Nephron (organoid): ENCODE measurements around the gene SLC7A6.

ENCODE experiments used
- H3K27ac Mint-ChIP-seq, 3 experiments: 2 replicates each; pipeline ENCODE4 v1.8.0; 2020; ENCODE audit warnings: mixed read lengths in 3 of 3, mild to moderate bottlenecking in 2 of 3, moderate library complexity in 1 of 3
- H3K27me3 Mint-ChIP-seq: 2 replicates; pipeline ENCODE4 v1.8.0; 2021; ENCODE audit warnings: low read depth, mild to moderate bottlenecking, moderate library complexity, mixed read lengths
- H3K36me3 Mint-ChIP-seq: 2 replicates; pipeline ENCODE4 v1.8.0; 2020; ENCODE audit warnings: low read depth, mixed read lengths
- H3K4me1 Mint-ChIP-seq: 2 replicates; pipeline ENCODE4 v1.8.0; 2020; ENCODE audit warnings: mixed read lengths
- H3K4me3 Mint-ChIP-seq, 3 experiments: 2 replicates each; pipeline ENCODE4 v1.8.0; 2020; ENCODE audit warnings: mild to moderate bottlenecking in 3 of 3, mixed read lengths in 3 of 3, moderate library complexity in 2 of 3
- H3K9me3 Mint-ChIP-seq: 2 replicates; pipeline ENCODE4 v1.8.0; 2020; ENCODE audit warnings: mixed read lengths
- CTCF ChIP-seq, 3 experiments: fragments of 200-600 bp; sonication (generic); IDR thresholded peaks; one replicate each; pipeline ENCODE4 v1.5.0; 2021; ENCODE audit warnings: antibody characterized with exemption in 3 of 3; ENCODE audit not compliant: unreplicated experiment in 3 of 3

SLC7A6 gene

GRCh38 chr16:68338326-68339119 is 74.2 kb downstream of the SLC7A6 start:
- Mint-ChIP-seq H3K9me3 (no peaks in the 10 kb centered on the region), H3K4me1 (peaks cover 12% of the 10 kb centered on the region)

GRCh38 chr16:68339214-68339613 is 74.9 kb downstream of the SLC7A6 start:
- H3K27me3 Mint-ChIP-seq = no peaks in the 10 kb centered on the region
- H3K4me3 Mint-ChIP-seq = no peak overlapping the region
- H3K4me1 Mint-ChIP-seq = peaks cover 9% of the 10 kb centered on the region
- TF ChIP-seq CTCF (IDR thresholded peaks at IDR 0.05; ENCODE audit: unreplicated experiment in 3 of 3) = no peak
- H3K36me3 Mint-ChIP-seq = peaks cover 61% of the 10 kb centered on the region
- no peak overlapping the region for H3K27ac Mint-ChIP-seq
- H3K9me3 Mint-ChIP-seq = no peaks in the 10 kb centered on the region

More at GRCh38 chr16:68338326-68339119, 74.2 kb downstream of the SLC7A6 start:
- Mint-ChIP-seq H3K36me3 (peaks cover 62% of the 10 kb centered on the region), H3K4me3 (no peak overlapping the region), H3K27ac (no peak overlapping the region), H3K27me3 (no peaks in the 10 kb centered on the region)
- no peak for TF ChIP-seq CTCF (IDR thresholded peaks at IDR 0.05; ENCODE audit: unreplicated experiment in 3 of 3)

GRCh38 chr16:68342620-68343019 is 78.3 kb downstream of the SLC7A6 start:
- H3K27me3 Mint-ChIP-seq = no peaks in the 10 kb centered on the region
- TF ChIP-seq CTCF (IDR thresholded peaks at IDR 0.05; ENCODE audit: unreplicated experiment in 3 of 3) = no peak
- no peaks in the 10 kb centered on the region for H3K9me3 Mint-ChIP-seq
- peaks cover 15% of the 10 kb centered on the region for H3K4me1 Mint-ChIP-seq
- no peak overlapping the region for H3K4me3 Mint-ChIP-seq
- no peak overlapping the region for H3K27ac Mint-ChIP-seq
- peaks cover 68% of the 10 kb centered on the region for H3K36me3 Mint-ChIP-seq

- Mint-ChIP-seq H3K9me3 (no peaks in the 10 kb centered on the region), H3K4me3 (no peak overlapping the region), H3K36me3 (peaks cover 68% of the 10 kb centered on the region), H3K27me3 (no peaks in the 10 kb centered on the region), H3K27ac (no peak overlapping the region), H3K4me1 (peaks cover 15% of the 10 kb centered on the region)
- no peak for TF ChIP-seq CTCF (IDR thresholded peaks at IDR 0.05; ENCODE audit: unreplicated experiment in 3 of 3)
Measured at GRCh38 chr16:68343137-68343536, 78.8 kb downstream of the SLC7A6 start.

- no peak overlapping the region for H3K27ac Mint-ChIP-seq
- no peak overlapping the region for H3K4me3 Mint-ChIP-seq
- no peaks in the 10 kb centered on the region for H3K27me3 Mint-ChIP-seq
- H3K4me1 Mint-ChIP-seq = peaks cover 15% of the 10 kb centered on the region
- peaks cover 70% of the 10 kb centered on the region for H3K36me3 Mint-ChIP-seq
- no peak for TF ChIP-seq CTCF (IDR thresholded peaks at IDR 0.05; ENCODE audit: unreplicated experiment in 3 of 3)
- no peaks in the 10 kb centered on the region for H3K9me3 Mint-ChIP-seq
Measured at GRCh38 chr16:68344252-68344651, 79.9 kb downstream of the SLC7A6 start.

- Mint-ChIP-seq H3K36me3 (peaks cover 66% of the 10 kb centered on the region), H3K27me3 (no peaks in the 10 kb centered on the region), H3K9me3 (no peaks in the 10 kb centered on the region), H3K4me3 (no peak overlapping the region), H3K4me1 (peaks cover 15% of the 10 kb centered on the region), H3K27ac (no peak overlapping the region)
- no peak for TF ChIP-seq CTCF (IDR thresholded peaks at IDR 0.05; ENCODE audit: unreplicated experiment in 3 of 3)
Measured at GRCh38 chr16:68345351-68345810, 81.1 kb downstream of the SLC7A6 start.
